Measurements from ENCODE around the gene RGS12.

DNA sequence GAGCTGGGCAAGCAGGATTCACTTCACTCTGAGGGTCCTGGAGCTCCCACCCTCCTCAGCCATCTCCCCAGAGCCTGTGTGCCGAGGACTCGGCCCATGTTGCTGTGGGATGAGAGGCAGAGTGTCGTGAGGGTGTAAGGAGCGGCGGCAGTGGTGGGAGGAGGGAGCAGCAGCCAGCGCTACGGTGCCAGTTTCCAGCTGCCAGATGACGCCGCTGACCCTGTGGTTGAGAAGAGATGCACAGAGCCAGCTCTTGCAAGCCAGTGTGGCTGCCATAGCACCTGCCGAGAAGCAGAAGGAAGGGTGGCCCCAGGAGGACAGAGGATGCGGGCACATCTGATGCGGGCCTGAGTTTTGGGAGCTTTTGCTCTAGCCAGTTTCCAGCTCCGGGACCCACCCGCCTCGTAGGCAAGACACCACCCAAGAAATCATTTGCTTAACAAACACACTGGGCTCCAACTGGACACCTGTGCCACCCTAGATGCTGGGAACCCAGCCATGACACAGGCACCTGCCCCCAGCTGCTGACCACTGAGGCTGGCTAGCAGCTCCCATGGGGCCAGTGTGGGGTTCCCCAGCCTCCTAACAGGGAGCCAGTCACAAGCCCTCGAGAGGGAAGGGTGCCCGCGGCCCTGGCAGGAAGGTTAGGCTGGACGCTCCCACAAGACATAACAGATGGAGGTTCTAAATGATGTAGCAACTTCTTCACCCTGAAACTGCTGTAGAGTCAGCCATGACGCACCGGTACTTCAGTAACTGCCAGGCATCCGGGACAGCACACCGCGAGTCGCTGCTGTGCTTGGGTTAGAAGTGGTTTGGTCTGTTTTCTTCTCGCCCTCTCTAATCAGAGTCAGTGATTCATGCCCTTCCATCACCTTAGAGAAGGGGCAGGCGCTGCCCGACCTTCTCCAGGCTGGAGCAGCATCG is 35.0 kb upstream of the RGS12 start:
- TF ChIP-seq POLR2A (IDR thresholded peaks at IDR 0.05) (no peak), EP300 (IDR thresholded peaks at IDR 0.05) (no peak)
- TF ChIP-seq, protein P1, sequence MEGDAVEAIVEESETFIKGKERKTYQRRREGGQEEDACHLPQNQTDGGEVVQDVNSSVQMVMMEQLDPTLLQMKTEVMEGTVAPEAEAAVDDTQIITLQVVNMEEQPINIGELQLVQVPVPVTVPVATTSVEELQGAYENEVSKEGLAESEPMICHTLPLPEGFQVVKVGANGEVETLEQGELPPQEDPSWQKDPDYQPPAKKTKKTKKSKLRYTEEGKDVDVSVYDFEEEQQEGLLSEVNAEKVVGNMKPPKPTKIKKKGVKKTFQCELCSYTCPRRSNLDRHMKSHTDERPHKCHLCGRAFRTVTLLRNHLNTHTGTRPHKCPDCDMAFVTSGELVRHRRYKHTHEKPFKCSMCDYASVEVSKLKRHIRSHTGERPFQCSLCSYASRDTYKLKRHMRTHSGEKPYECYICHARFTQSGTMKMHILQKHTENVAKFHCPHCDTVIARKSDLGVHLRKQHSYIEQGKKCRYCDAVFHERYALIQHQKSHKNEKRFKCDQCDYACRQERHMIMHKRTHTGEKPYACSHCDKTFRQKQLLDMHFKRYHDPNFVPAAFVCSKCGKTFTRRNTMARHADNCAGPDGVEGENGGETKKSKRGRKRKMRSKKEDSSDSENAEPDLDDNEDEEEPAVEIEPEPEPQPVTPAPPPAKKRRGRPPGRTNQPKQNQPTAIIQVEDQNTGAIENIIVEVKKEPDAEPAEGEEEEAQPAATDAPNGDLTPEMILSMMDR (IDR thresholded peaks at IDR 0.05): no peak

All from tibial nerve (tissue), 4 donors.